NB4 (cell line): Measurements from ENCODE around the gene HES4.

Experiments
- POLR2A ChIP-seq: IDR thresholded peaks from 2 replicates; pipeline ENCODE4 v1.6.1; 2011; ENCODE audit warnings: mild to moderate bottlenecking; ENCODE audit not compliant: insufficient read length; ENCODE audit errors: extremely low read depth
- TF ChIP-seq, protein P1 (sequence below): IDR thresholded peaks from one replicate; pipeline ENCODE4 v1.5.1; 2012; ENCODE audit warnings: low read depth, low read length
- TF ChIP-seq, protein P2 (sequence below): IDR thresholded peaks from 2 replicates; pipeline ENCODE4 v1.6.1; 2011; ENCODE audit warnings: low read depth, low read length

DNA sequence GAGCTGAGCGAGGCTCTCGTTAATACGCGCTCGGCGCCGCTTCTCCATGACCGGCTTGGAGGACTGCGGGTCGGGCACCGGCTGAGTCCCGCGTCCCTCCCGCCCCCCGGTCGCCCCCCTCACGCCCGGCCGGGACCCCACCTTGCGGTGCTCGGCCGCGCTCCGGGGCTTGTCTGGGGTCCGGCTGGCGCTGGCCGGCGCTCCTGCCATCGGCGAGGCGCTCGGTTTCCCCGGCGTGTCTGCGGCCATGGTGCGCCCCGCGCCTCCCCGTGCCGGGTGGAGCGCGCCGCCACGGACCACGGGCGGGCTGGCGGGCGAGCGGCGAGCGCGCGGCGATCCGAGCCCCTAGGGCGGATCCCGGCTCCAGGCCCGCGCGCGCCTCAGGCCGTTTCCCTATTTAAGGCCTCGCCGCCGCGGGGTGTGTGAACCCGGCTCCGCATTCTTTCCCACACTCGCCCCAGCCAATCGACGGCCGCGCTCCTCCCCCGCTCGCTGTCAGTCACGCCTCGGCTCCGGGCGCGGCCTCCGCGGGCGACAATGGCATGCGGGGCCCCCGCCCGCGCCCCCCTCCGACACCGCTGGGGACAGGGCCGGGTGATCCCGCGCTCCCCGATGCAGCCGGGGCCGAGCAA lies at the start of gene HES4:
- TF ChIP-seq, protein P1, sequence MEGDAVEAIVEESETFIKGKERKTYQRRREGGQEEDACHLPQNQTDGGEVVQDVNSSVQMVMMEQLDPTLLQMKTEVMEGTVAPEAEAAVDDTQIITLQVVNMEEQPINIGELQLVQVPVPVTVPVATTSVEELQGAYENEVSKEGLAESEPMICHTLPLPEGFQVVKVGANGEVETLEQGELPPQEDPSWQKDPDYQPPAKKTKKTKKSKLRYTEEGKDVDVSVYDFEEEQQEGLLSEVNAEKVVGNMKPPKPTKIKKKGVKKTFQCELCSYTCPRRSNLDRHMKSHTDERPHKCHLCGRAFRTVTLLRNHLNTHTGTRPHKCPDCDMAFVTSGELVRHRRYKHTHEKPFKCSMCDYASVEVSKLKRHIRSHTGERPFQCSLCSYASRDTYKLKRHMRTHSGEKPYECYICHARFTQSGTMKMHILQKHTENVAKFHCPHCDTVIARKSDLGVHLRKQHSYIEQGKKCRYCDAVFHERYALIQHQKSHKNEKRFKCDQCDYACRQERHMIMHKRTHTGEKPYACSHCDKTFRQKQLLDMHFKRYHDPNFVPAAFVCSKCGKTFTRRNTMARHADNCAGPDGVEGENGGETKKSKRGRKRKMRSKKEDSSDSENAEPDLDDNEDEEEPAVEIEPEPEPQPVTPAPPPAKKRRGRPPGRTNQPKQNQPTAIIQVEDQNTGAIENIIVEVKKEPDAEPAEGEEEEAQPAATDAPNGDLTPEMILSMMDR: no peak
- TF ChIP-seq POLR2A: no peak
- TF ChIP-seq, protein P2, sequence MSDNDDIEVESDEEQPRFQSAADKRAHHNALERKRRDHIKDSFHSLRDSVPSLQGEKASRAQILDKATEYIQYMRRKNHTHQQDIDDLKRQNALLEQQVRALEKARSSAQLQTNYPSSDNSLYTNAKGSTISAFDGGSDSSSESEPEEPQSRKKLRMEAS: no peak
